PFSK-1 (cell line): Measurements from ENCODE around the gene BZW1.

Source experiments
- FOXP2 ChIP-seq: optimal IDR thresholded peaks from 2 replicates; pipeline ENCODE3; 2011; ENCODE audit warnings: borderline replicate concordance, control low read depth, inconsistent platforms; ENCODE audit not compliant: insufficient read depth; ENCODE audit errors: extremely low read length, extremely low read depth
- POLR2AphosphoS5 ChIP-seq: IDR thresholded peaks from 2 replicates; pipeline ENCODE4 v1.6.1; 2012; ENCODE audit warnings: low read depth, mild to moderate bottlenecking, control low read depth, low read length, moderate library complexity
- SIN3A ChIP-seq: IDR thresholded peaks from 2 replicates; pipeline ENCODE4 v1.6.1; 2012; ENCODE audit warnings: mild to moderate bottlenecking, low read length, moderate library complexity, borderline replicate concordance; ENCODE audit not compliant: insufficient read depth
- TAF1 ChIP-seq: IDR thresholded peaks from 2 replicates; pipeline ENCODE4 v1.6.1; 2012; ENCODE audit warnings: low read length, control low read depth, borderline replicate concordance; ENCODE audit not compliant: insufficient read depth
- TF ChIP-seq, protein P1 (sequence below), 2 experiments: IDR thresholded peaks; 2 replicates each; pipeline versions ENCODE4 v1.6.1 to v1.8.0; 2011 to 2012; ENCODE audit warnings: low read depth in 2 of 2, low read length in 2 of 2, control low read depth in 1 of 2, inconsistent platforms in 1 of 2, mild to moderate bottlenecking in 1 of 2, moderate library complexity in 1 of 2; ENCODE audit not compliant: insufficient read depth in 1 of 2

DNA sequence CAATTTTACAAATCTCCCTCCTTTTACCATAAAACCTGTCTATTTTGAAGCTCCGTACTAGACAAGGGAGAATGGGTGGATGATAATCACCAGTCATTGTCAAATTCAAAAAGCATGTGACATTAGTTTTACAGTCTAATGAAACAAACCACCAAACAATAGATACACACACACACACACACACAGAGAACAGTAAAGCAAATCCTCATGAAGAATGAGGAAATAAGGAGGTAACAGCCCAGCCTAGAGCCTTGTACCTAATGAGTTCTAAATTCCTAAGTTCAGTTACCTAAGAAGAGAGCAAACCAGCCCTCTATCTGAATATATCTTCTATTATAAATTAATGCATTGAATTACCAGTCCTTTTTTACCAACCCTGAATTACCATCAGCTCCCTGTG lies 36.8 kb upstream of the BZW1 start:
- TF ChIP-seq POLR2AphosphoS5 (no peak), TAF1 (no peak), SIN3A (no peak), FOXP2 (no peak)
- TF ChIP-seq, protein P1, sequence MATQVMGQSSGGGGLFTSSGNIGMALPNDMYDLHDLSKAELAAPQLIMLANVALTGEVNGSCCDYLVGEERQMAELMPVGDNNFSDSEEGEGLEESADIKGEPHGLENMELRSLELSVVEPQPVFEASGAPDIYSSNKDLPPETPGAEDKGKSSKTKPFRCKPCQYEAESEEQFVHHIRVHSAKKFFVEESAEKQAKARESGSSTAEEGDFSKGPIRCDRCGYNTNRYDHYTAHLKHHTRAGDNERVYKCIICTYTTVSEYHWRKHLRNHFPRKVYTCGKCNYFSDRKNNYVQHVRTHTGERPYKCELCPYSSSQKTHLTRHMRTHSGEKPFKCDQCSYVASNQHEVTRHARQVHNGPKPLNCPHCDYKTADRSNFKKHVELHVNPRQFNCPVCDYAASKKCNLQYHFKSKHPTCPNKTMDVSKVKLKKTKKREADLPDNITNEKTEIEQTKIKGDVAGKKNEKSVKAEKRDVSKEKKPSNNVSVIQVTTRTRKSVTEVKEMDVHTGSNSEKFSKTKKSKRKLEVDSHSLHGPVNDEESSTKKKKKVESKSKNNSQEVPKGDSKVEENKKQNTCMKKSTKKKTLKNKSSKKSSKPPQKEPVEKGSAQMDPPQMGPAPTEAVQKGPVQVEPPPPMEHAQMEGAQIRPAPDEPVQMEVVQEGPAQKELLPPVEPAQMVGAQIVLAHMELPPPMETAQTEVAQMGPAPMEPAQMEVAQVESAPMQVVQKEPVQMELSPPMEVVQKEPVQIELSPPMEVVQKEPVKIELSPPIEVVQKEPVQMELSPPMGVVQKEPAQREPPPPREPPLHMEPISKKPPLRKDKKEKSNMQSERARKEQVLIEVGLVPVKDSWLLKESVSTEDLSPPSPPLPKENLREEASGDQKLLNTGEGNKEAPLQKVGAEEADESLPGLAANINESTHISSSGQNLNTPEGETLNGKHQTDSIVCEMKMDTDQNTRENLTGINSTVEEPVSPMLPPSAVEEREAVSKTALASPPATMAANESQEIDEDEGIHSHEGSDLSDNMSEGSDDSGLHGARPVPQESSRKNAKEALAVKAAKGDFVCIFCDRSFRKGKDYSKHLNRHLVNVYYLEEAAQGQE (IDR thresholded peaks at IDR 0.05; ENCODE audit: insufficient read depth in 1 of 2, low read depth in 2 of 2, low read length in 2 of 2), result no peak
